ENCODE data around the gene NEAT1. TPM values are rescaled to one million over a fixed set of nuclear protein-coding genes. Genes with fewer than 3 reads are reported as not detected.

Gene NEAT1
- total RNA-seq, 4 donors from 2014 or later, result 370 to 782 (median 680) TPM

- in situ Hi-C loops (cut with MboI; ENCODE audit: low pct_ligation_motif_present in 1 of 4, low pct_unique_long_range_greater_than_20kb in 1 of 4, low sequenced_read_pairs in 3 of 4), result no loop called here
- Histone ChIP-seq H3K4me1 (peaks cover 56 to 69% (median 65%) of the 10 kb centered on the region in 4 donors), H3K9me3 (no peaks in the 10 kb centered on the region), H3K27ac (peak overlapping the region; percentile 98 to 100 (median 99)), H3K27me3 (no peaks in the 10 kb centered on the region), H3K36me3 (no peaks in the 10 kb centered on the region), H3K4me3 (no peak overlapping the region)
- TF ChIP-seq POLR2AphosphoS5 (IDR thresholded peaks at IDR 0.05) (no peak), POLR2A (IDR thresholded peaks at IDR 0.05) (no peak), CTCF (IDR thresholded peaks at IDR 0.05) (no peak), EP300 (IDR thresholded peaks at IDR 0.05; ENCODE audit: low read depth) (no peak)
- intact Hi-C loops (cut with DNase I; ENCODE audit: low total_unique reads), result no loop called here
- DNase-seq, result no peak
- 70 to 80% methylated on average over 2 to 10 of the region's 10 CpGs for WGBS, 2 donors (ENCODE audit: low coverage in 1 of 2)
Observed at GRCh38 chr11:65486570-65487466, 64.2 kb downstream of the NEAT1 start.

- TF ChIP-seq POLR2AphosphoS5 (IDR thresholded peaks at IDR 0.05), result peak; percentile 42 to 59 (median 48)
- TF ChIP-seq POLR2A (IDR thresholded peaks at IDR 0.05), result no peak
- peak; percentile 33 for TF ChIP-seq EP300 (IDR thresholded peaks at IDR 0.05; ENCODE audit: low read depth)
- TF ChIP-seq CTCF (IDR thresholded peaks at IDR 0.05), result no peak
- WGBS, 2 donors (ENCODE audit: low coverage in 1 of 2), result 0 to 15% methylated on average over 6 to 15 of the region's 17 CpGs
- Histone ChIP-seq H3K27ac (peak overlapping the region; percentile 98 to 100 (median 99)), H3K4me3 (peak overlapping the region in 2 of 4 donors; percentile 2 to 7), H3K4me1 (peaks cover 65 to 78% (median 74%) of the 10 kb centered on the region in 4 donors), H3K9me3 (no peaks in the 10 kb centered on the region), H3K27me3 (no peaks in the 10 kb centered on the region), H3K36me3 (no peaks in the 10 kb centered on the region)
- in situ Hi-C loops (cut with MboI; ENCODE audit: low pct_ligation_motif_present in 1 of 4, low pct_unique_long_range_greater_than_20kb in 1 of 4, low sequenced_read_pairs in 3 of 4) (no loop called here), intact Hi-C loops (cut with DNase I; ENCODE audit: low total_unique reads) (no loop called here)
- DNase-seq, result peak; percentile 95
Observed at GRCh38 chr11:65487467-65488272, 65.1 kb downstream of the NEAT1 start.

- WGBS, 2 donors (ENCODE audit: low coverage in 1 of 2), result 14 to 37% methylated on average over 1 to 10 of the region's 10 CpGs
- Histone ChIP-seq H3K27me3 (no peaks in the 10 kb centered on the region), H3K9me3 (no peaks in the 10 kb centered on the region), H3K27ac (peak overlapping the region; percentile 98 to 100 (median 99)), H3K4me1 (peaks cover 72 to 86% (median 82%) of the 10 kb centered on the region in 4 donors), H3K4me3 (peak overlapping the region in 2 of 4 donors; percentile 2 to 7), H3K36me3 (no peaks in the 10 kb centered on the region)
- peak; percentile 74 for DNase-seq
- in situ Hi-C loops (cut with MboI; ENCODE audit: low pct_ligation_motif_present in 1 of 4, low pct_unique_long_range_greater_than_20kb in 1 of 4, low sequenced_read_pairs in 3 of 4) (no loop called here), intact Hi-C loops (cut with DNase I; ENCODE audit: low total_unique reads) (no loop called here)
- no peak for TF ChIP-seq CTCF (IDR thresholded peaks at IDR 0.05)
- TF ChIP-seq POLR2AphosphoS5 (IDR thresholded peaks at IDR 0.05), result peak in 2 of 3 donors; percentile 14 to 65
- TF ChIP-seq POLR2A (IDR thresholded peaks at IDR 0.05), result peak; percentile 7
- TF ChIP-seq EP300 (IDR thresholded peaks at IDR 0.05; ENCODE audit: low read depth), result peak; percentile 59
Observed at GRCh38 chr11:65488273-65489034, 65.9 kb downstream of the NEAT1 start.
